GM18909 (cell line): ENCODE measurements around the gene ALDOC.

Experiments
- ATAC-seq: cut with Tn5 transposase; IDR thresholded peaks from one replicate; pipeline ENCODE4 v1.9.1; 2021; ENCODE audit warnings: mild to moderate bottlenecking; ENCODE audit not compliant: unreplicated experiment, poor library complexity

ALDOC gene

GRCh38 chr17:28553000-28553505 lies 23.6 kb downstream of the ALDOC start:
- no peak for ATAC-seq

- peak; percentile 42 for ATAC-seq
Measured at GRCh38 chr17:28552176-28552999, 24.3 kb downstream of the ALDOC start, which contains the start of gene UNC119. UNC119 (minus strand) TSS chr17:28552624; CDS start chr17:28552557, 67 bp downstream.

GRCh38 chr17:28551421-28552175 lies 25.1 kb downstream of the ALDOC start:
- no peak for ATAC-seq

GRCh38 chr17:28550858-28551257 lies 25.8 kb downstream of the ALDOC start:
- ATAC-seq: no peak

GRCh38 chr17:28549236-28550132 lies 27.2 kb downstream of the ALDOC start:
- ATAC-seq: no peak

GRCh38 chr17:28548417-28549130 lies 28.1 kb downstream of the ALDOC start:
- ATAC-seq: no peak

- ATAC-seq: peak; percentile 51
Measured at GRCh38 chr17:28547623-28548416, 28.9 kb downstream of the ALDOC start.

GRCh38 chr17:28547096-28547622 lies 29.5 kb downstream of the ALDOC start:
- ATAC-seq: no peak

- ATAC-seq: no peak
Measured at GRCh38 chr17:28545787-28546415, 30.8 kb downstream of the ALDOC start.

- ATAC-seq: no peak
Measured at GRCh38 chr17:28545141-28545503, 31.6 kb downstream of the ALDOC start.

GRCh38 chr17:28544402-28545140 lies 32.1 kb downstream of the ALDOC start:
- ATAC-seq: no peak

- ATAC-seq: no peak
Measured at GRCh38 chr17:28541439-28541838, 35.3 kb downstream of the ALDOC start.

- no peak for ATAC-seq
Measured at GRCh38 chr17:28540231-28540630, 36.5 kb downstream of the ALDOC start.

- ATAC-seq: no peak
Measured at GRCh38 chr17:28538296-28538895, 38.3 kb downstream of the ALDOC start.

GRCh38 chr17:28537219-28537610 lies 39.5 kb downstream of the ALDOC start:
- ATAC-seq: no peak

GRCh38 chr17:28536532-28537218 lies 40.0 kb downstream of the ALDOC start:
- no peak for ATAC-seq
